DMS79 (cell line): Measurements from ENCODE around the gene RAMP1.

ENCODE experiments used
- DNase-seq: peaks from one replicate; lab custom pipeline; 2025; lab: John Stamatoyannopoulos, UW

The RAMP1 gene

GRCh38 chr2:237895544-237896506 is 36.4 kb downstream of the RAMP1 start:
- no peak for DNase-seq

GRCh38 chr2:237896507-237896892 is 37.1 kb downstream of the RAMP1 start:
- DNase-seq: no peak

GRCh38 chr2:237896956-237897355 is 37.5 kb downstream of the RAMP1 start:
- DNase-seq: no peak

DNA sequence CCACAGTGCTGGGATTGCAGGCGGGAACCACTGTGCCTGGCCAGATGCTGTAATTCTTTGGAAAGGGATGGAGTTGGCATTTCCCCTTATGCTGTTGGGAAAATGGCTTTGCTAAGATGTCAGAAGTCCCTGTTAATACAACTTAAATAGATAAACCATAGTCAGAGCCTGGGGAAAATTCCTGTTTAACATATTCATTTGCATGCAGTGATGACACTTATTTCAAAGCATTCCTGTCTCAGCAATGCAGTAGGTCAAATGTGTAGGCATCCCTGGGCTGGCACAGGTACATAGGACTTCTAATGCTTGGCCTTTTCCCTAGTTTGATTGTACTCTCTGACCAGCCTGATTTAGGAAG is 38.6 kb downstream of the RAMP1 start:
- no peak for DNase-seq

GRCh38 chr2:237900891-237901831 is 41.7 kb downstream of the RAMP1 start:
- no peak for DNase-seq

DNA sequence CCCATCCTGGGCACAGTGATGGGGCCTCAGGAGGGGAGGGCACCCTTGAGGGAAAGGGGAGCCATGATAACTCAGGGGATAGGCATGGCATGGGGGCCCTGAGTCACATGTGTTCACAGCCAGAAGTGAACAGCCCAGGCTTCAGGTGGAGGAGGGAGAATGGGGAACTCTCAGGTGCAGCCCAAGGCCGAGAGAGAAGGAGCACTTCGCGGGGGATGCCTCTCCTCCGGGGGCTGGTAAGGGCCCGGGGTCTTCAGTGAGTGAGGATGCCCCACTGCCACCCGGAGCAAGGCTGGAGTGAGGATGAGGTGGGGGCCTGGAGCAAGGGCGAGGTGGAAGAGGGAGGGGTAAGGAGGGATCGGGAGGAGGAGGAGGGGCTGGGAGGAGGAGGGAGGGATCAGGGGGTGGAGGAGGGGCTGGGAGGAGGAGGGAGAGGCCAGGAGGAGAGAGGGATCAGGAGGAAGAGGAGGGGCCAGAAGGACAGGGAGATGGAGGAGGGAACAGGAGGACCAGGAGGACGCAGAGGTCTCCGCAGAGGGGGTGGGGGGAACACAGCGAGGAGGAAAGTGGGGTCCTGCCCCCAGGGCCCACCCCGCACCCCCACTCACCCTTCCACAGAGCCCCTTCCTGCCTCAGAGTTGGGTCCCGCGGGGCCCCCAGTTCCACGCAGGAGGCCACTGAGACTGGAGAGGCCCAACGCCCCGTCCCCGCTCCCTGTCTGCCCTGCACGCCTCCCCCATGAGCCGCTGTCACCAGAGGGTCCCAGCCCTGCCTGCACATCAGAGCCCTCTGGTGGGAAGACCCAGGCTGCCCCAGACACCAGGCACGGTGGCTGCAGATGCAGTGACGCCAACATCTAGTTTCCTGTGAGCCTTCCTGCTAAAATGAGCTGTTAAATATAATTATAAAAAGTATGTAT is 42.8 kb downstream of the RAMP1 start:
- DNase-seq: no peak

DNA sequence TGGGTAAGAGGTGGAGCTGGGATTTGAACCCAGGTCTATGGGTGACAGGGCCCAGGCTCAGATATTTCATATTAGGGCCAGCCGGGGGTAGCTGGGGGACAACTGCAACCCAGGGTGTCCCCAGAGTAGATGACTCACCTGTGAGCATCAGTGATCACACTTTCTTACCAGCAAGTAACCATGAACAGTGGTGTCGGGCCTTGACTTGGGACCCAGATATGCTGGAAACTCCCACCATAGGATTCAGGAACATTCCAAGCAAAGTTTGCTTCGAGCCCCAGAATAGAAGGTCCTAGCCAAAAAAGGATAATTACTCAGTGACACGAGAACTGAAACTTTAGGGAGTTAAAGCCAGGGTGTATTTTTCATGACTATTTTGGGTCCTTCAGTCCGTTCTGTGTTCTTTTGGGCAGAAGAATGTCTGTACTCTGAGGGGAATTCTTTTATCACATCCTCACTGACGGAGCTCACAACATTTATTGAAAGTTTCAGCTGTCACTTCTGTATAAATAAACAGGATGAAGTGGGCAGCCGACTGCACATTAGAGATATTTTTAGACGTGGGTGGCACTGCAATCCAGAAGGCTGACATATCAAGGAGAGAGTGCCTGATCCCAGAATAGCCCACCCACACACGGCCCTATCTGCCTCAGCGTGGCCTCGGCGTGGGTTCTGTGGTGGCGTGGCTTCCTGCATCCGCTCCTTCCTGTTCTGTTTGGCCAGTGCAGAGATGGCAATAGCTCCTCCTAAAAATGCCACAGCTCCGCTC is 45.6 kb downstream of the RAMP1 start:
- DNase-seq: no peak

GRCh38 chr2:237907144-237907543 is 47.7 kb downstream of the RAMP1 start:
- DNase-seq: no peak

DNA sequence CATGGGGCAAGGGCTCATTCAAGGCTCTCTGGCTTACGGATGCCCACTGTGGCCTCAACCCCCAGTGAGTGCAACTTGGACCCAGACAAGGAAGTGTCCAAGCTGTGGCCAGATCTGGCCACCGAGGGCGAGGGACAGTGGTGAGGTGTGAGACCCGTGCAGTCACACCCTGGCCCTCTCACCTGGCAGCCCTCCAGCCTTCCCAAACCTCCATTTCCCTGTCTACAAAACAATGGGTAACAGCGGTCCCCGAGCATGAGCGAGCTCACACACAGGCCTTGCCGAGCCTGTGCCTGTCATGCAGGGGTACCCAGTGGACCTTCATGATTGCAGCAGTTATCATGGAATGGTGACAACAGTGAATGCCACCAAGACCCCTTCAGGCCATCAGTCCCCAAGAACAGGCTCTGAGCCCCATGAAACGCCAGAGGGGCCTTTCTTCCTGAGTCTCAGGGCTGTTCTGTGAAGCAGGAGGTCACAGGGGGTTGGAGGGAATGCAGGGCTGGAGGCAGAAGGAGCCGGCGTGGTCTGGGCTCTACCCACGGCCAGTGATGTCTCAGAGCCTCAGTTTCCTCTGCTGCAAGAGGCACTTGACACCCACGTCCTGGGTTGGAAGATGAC is 49.8 kb downstream of the RAMP1 start:
- DNase-seq: no peak

DNA sequence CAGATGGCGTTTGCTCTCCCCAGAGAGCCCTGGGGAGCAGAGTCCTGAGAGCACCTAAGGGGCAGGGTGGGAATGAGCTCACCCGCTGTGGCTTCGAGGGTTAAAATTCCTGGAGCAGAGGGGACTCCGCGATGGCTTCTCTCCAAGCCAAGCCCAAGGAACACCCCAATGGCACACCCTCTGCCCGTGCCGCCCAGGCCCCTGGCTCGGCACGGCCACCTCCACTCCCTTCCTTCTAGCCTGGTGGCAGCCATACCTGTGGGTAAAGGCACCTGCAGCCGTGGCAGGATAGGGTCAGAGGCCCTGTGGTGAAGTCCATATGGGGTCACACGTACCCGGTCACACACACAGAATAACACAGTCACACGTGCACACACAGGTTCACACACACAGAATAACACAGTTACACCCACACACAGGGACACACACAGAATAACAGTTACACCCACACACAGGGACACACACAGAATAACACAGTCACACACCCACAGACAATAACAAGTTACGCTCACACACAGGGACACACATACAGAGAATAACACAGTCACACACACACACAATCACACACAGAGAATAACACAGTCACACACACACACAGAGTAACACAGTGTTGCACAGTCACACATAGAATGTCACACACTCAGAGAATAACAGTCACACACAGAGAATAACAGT is 50.5 kb downstream of the RAMP1 start:
- no peak for DNase-seq

DNA sequence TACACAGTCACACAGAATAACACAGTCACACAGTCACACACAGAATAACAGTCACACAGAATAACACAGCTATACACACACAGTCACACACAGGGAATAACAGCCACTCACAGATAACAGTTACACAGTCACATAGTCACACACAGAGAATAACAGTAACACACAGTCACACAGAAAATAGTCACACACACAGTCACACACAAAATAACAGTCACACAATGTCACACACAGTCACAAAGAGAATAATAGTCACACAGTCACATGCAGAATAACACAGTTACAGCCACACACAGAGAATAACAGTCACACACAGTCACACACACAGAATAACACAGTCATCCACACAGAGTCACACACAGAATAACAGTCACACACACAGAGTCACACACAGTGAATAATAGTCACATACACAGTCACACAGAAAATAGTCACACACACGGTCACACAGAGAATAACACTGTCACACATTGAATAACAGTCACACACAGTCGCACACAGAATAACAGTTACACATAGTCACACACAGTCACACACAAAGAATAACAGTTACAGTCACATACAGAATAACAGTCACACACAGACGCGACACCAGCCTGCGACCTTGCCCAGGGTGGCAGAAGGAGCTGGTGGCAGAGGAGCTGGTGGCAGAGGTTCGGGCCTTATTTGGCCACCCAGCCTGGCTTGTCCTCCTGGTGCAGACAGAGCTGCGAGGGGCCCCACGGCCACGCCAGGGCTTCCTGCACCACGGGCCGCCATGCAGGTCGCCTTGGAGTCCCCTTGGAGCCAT is 51.3 kb downstream of the RAMP1 start:
- no peak for DNase-seq

- no peak for DNase-seq
Observed at GRCh38 chr2:237911363-237912017, 52.1 kb downstream of the RAMP1 start.

DNA sequence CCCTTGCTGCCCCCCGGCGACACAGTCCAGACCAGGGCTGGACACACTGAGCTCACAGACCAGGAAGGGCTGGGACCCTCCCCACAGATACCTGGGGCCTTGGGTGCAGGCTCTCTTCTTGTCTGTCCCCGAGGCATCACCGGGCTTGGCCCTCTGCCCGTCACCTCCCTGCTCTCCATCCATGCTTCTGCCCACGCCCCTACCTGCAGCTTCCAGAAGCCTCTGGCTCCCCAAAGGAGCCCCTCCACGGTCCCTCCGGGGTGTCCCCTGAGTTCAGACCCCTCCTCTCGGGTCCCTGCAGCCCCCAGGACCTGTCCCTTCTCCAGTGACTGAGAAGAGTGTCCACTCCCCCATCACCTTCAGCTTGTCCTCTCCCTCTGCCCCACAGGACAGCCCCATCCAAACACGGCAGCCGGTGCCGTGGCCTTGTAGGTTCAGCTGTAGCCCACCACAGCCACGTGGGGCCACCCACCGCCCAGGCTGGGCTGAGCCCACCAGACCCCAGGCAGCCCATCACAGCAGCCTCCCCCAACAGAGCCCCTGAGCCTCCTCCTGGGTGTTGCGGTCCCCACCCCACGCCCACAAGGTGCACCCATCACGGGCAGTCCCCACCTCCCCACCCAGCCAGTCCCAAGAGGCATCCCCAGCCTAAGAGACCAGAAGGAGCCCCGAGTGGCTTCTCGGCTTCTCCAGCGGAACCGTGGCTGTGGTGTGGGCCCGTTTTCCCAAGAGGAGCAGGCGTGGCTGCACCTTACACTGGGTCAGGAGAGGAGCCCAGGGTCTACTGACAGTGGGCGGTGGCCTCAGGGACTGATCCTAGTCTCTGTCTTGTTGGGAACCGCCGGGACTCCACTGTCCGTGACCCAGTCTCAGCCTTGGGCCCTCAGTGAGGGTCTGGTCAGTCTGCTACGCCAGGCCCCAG is 53.1 kb downstream of the RAMP1 start:
- no peak for DNase-seq

DNA sequence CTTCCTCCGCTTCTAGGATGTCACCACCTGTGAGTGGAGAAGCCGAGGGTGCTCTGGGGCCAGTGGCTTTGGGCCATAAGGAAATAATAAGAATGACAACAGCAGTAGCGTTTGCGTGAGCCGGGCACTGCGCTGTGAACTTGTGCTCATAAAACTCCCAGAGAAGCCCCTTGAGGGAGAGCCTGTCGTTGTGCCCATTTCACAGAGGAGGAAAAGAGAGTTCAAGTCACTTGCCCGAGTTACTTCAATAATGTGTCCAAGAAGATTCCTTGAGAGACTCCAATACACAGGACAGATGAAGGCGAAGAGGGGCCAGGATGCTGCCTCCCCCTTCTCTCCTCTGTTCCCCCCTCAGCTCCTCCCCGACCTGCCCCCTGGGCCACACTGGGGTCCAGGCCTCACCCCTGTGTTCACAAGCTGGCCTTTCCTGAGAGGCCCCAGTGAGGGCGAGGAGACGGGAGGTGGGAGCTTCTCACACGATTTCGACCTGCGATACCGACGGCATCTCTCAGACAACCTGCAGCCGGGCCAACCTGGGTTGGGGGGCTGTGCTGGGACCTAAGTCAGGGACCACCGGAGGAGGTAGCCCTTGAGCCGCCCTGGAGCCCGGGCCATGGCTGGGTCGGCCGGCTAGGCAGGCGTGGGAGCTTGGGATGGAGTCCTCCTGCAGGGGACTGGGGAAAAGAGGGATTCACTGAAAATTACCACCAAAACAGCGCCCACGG is 53.9 kb downstream of the RAMP1 start:
- no peak for DNase-seq

- no peak for DNase-seq
Observed at GRCh38 chr2:237915576-237915975, 56.2 kb downstream of the RAMP1 start.

GRCh38 chr2:237916296-237916695 is 56.9 kb downstream of the RAMP1 start:
- DNase-seq: no peak
